ENCODE measurements around the gene RPUSD1.
"Not testable (repeated sequence)": the region's sequence is repeated elsewhere in the genome, so short reads cannot be mapped to it uniquely, and the experiment has no call there.

Gene RPUSD1

DNA sequence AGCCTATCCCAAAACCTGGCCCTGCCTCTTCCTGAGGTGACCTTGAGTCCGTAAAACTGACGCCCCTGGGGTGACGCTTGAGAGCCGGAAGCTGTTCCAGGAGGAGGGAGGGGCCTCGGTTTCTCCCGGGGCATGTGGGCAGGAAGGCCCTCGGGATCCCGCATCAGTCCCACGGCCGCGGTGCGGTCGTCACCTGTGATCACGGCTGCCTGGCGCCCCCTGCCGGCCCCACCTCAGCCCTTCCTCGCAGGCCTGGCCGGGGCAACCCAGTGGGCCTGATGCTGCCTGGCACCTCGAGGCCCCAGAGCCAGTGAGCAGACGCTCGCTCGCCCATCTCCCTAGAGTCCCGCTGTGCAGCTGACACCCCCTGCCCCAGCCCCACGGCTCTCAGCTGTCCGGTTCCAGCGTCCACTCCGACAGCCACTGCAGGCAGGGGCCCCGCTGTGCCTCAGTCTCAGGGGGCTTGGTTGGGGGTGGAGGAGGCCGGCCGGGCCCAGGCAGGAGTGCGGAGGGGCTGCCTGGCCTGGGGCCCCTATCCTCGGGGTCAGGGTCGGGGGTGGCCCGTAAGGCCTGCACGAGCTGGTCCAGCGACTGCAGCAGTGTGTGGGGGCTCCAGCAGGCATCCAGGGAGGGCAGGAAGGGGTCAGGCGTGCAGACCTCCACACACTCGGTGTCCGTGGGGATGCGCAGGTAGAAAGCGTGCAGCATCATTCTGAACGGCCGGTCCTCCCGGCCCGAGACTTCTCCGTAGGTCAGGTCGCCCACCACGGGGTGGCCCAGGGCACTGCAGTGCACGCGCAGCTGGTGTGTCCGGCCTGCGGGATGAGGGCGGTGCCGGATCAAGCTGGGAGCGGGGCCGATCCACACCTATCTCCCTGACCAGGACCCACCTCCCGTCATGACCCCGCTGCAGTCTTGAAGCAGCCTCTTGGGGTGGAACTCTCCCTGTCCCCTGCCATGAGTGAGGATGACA lies 2.3 kb downstream of the RPUSD1 start:
- in situ Hi-C loops (cut with MboI; ENCODE audit: low sequenced_read_pairs), result no loop called here

- in situ Hi-C loops (cut with MboI; ENCODE audit: low sequenced_read_pairs), result no loop called here
Measured at GRCh38 chr16:784431-784830, 3.8 kb downstream of the RPUSD1 start.

DNA sequence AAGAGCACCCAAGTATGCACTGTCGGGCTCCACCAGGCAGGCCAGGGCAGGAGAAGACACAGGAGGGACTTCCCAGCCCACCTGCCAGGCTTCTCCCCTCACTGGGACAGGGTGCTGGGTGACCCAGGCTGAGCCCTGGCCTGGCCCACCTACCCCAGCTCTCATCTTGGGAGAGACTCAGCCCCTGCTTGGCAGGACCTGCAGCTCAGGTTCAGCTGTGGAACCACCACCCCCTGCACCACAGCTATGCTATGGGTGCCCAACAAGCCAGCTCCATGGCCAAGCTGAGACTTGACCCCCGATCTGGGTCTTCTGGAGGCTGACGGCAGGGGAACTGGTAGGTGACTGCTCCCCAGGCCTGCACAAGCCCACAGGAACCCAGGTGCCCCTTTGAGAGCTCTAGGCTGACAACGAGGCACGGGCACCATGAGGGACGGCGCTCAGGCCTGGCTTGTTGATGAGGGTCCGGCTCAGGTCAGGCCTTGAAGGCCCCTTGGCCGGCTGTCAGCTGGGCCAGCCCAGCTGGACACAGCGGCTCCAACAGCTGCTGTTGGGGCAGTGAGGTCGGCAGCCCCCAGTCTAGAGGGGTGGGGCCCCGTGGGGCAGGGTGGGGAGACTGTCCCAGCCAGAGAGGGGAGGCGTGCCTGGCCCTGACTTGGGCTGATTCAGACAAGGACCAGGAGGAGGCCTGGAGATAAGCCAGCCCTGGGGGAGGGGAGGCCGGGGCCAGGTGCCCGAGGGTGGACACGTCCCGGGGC lies 4.6 kb downstream of the RPUSD1 start:
- in situ Hi-C loops (cut with MboI; ENCODE audit: low sequenced_read_pairs), result no loop called here

GRCh38 chr16:782766-783403 lies 5.3 kb downstream of the RPUSD1 start:
- in situ Hi-C loops (cut with MboI; ENCODE audit: low sequenced_read_pairs), result no loop called here

- in situ Hi-C loops (cut with MboI; ENCODE audit: low sequenced_read_pairs), result no loop called here
Measured at GRCh38 chr16:782258-782657, 5.9 kb downstream of the RPUSD1 start.

GRCh38 chr16:781346-782010 lies 6.7 kb downstream of the RPUSD1 start:
- in situ Hi-C loops (cut with MboI; ENCODE audit: low sequenced_read_pairs), result no loop called here

DNA sequence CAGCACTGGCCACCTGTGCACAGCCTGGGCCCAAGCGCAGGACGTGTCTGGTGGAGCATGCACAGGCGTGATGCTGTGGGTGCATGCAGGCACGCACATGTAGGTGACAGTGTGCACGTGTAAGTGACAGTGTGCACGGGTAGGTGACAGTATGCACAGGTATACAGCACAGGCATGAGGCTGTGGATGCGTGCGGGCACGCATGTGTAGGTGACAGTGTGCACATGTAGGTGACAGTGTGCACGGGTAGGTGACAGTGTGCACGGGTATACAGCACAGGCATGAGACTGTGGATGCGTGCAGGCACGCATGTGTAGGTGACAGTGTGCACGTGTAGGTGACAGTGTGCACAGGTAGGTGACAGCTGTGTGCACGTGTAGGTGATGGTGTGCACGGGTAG lies 7.9 kb downstream of the RPUSD1 start:
- in situ Hi-C loops (cut with MboI; ENCODE audit: low sequenced_read_pairs), result no loop called here

DNA sequence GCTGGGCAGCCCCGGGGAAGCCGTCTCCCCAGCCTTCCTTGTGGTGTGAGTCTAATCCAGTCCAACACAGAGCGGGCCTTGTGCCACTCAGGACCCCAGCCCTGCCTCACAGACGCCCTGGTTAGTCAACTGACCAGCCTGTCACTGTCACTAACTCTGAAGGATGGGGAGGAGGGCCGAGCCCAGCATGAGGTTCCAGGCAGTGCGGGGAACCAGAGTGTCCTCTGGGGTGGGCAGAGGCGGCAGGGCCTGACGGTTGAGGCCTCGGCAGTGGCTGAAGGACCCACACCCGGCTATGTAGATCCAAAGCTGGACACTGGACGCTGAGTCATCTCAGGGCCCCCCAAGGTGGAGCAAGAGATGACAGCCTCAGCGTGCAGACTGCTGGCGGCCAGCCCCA lies 8.6 kb downstream of the RPUSD1 start:
- in situ Hi-C loops (cut with MboI; ENCODE audit: low sequenced_read_pairs), result no loop called here

DNA sequence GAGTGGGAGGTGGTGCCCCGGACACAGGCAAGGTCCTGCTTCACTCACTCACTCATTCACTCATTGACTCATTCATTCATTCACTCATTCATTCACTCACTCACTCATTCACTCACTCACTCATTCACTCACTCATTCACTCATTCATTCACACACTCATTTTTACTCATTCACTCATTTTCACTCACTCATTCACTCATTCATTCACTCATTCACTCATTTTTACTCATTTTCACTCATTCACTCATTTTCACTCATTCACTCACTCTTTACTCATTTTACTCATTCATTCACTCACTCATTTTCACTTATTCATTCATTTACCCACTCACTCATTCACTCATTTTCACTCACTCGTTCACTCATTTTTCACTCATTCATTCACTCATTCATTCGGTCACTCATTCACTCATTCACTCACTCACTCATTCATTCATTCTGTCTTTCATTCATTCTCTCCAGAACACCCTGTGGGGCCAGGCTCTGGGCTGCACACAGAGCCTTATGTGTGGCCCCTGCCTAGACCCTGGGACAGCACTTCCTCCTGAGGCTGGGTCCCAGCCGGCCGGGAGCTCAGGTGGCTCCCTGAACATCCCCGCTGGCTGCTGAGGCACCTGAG lies 9.2 kb downstream of the RPUSD1 start:
- in situ Hi-C loops (cut with MboI; ENCODE audit: low sequenced_read_pairs), result no loop called here

DNA sequence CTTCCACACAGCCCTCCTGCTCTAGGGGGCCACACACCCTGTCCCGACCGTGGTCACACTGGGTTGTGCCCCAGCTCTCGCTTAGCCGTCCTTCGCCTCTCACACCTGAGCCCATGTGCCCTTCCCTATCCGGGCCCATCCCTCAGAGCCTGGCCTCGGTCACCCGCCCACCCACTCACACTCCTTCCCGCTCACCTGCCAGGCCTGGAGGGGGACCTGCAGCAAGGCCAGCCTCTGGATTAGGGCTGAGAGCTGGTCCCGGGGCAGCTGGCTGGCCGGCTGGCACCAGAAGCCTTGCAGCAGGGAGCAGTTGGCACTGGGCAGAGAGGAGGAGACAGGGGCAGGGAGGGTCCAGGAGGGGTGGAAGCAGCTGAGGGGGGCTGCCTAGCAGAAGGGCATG lies 9.7 kb downstream of the RPUSD1 start:
- in situ Hi-C loops (cut with MboI; ENCODE audit: low sequenced_read_pairs), result no loop called here

GRCh38 chr16:777826-778225 lies 10.4 kb downstream of the RPUSD1 start:
- in situ Hi-C loops (cut with MboI; ENCODE audit: low sequenced_read_pairs), result no loop called here

- in situ Hi-C loops (cut with MboI; ENCODE audit: low sequenced_read_pairs), result no loop called here
Measured at GRCh38 chr16:776824-777223, 11.4 kb downstream of the RPUSD1 start.

GRCh38 chr16:776298-776697 lies 11.9 kb downstream of the RPUSD1 start:
- in situ Hi-C loops (cut with MboI; ENCODE audit: low sequenced_read_pairs), result not testable (repeated sequence)

GRCh38 chr16:775236-775796 lies 12.9 kb downstream of the RPUSD1 start:
- in situ Hi-C loops (cut with MboI; ENCODE audit: low sequenced_read_pairs), result no loop called here

- in situ Hi-C loops (cut with MboI; ENCODE audit: low sequenced_read_pairs), result no loop called here
Measured at GRCh38 chr16:774086-775001, 13.8 kb downstream of the RPUSD1 start.

- in situ Hi-C loops (cut with MboI; ENCODE audit: low sequenced_read_pairs), result no loop called here
Measured at GRCh38 chr16:772959-773358, 15.2 kb downstream of the RPUSD1 start.

DNA sequence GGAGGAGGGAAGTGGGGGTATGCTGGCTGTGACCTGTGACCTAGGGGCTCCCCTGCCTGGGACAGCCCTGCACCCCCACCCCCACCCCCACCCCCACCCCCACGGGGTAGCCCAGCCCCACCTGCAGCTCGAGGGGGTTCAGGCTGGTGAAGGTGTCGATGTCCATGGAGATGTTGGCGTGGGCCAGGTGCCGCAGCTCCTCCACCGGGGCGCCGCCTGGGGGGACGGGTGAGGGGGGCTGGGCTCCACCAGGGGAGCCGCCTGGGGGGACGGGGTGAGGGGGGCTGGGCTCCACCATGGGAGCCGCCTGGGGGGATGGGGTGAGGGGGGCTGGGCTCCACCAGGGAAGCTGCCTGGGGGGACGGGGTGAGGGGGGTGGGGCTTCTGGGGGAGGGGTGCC lies 17.8 kb downstream of the RPUSD1 start:
- in situ Hi-C loops (cut with MboI; ENCODE audit: low sequenced_read_pairs), result no loop called here

- in situ Hi-C loops (cut with MboI; ENCODE audit: low sequenced_read_pairs), result no loop called here
Measured at GRCh38 chr16:769934-770333, 18.2 kb downstream of the RPUSD1 start.

- in situ Hi-C loops (cut with MboI; ENCODE audit: low sequenced_read_pairs), result no loop called here
Measured at GRCh38 chr16:769184-769784, 18.9 kb downstream of the RPUSD1 start.
